A549 (cell line): ENCODE data around the gene PARVB. TPM values are rescaled to one million over a fixed set of nuclear protein-coding genes. Genes with fewer than 3 reads are reported as not detected.

Experiments used
- ATAC-seq, 2 experiments: fragments of 200-7000 bp in 1 of 2; fragments of >200 bp in 1 of 2; cut with Nextera tagmentation in 1 of 2; cut with Tn5 transposase in 1 of 2; 3 replicates each; pipeline versions ENCODE4 v1.8.0 to v1.9.1; 2018 to 2020; ENCODE audit warnings: mild to moderate bottlenecking in 1 of 2, moderate library complexity in 1 of 2
- CTCF ChIA-PET: fragments of 300-600 bp; sonication (Branson Sonifier 250); formaldehyde crosslinking; extraction: SDS; loops from one replicate; lab custom pipeline; 2021; ENCODE audit warnings: antibody characterized with exemption, inconsistent platforms; lab: Yijun Ruan, JAX
- POLR2A ChIA-PET: fragments of 350-600 bp; formaldehyde crosslinking; extraction: SDS; loops from one replicate; lab custom pipeline; 2021; ENCODE audit warnings: antibody characterized with exemption, inconsistent platforms; lab: Yijun Ruan, JAX
- DNase-seq, 2 experiments: peaks; one replicate each; pipeline versions ENCODE4 v3.0.0 to v3.0.0-alpha.2; 2011 to 2016; ENCODE audit warnings: low read depth in 1 of 2, low spot score in 1 of 2
- FAIRE-seq: peaks from 2 replicates; lab custom pipeline; 2011; peaks lifted over from hg19 to GRCh38; lab: Jason Lieb, UNC
- H3K27ac ChIP-seq, 2 experiments: fragments of >200 bp; sonication (Bioruptor Twin); formaldehyde crosslinking; 3 replicates each; pipeline ENCODE4 v1.5.1; 2016 to 2017
- H3K4me1 ChIP-seq: fragments of >200 bp; sonication (Bioruptor Twin); formaldehyde crosslinking; 3 replicates; pipeline ENCODE4 v1.6.1; 2016
- H3K4me2 ChIP-seq: fragments of >200 bp; sonication (Bioruptor Twin); formaldehyde crosslinking; 3 replicates; pipeline ENCODE4 v1.6.1; 2016
- H3K4me3 ChIP-seq: fragments of >200 bp; sonication (Bioruptor Twin); formaldehyde crosslinking; 3 replicates; pipeline ENCODE4 v1.5.1; 2016
- H3K9me3 ChIP-seq: fragments of >200 bp; sonication (Bioruptor Twin); formaldehyde crosslinking; 3 replicates; pipeline ENCODE4 v1.6.1; 2016
- BHLHE40 ChIP-seq: IDR thresholded peaks from 2 replicates; pipeline ENCODE4 v1.6.1; 2012; ENCODE audit warnings: low read depth, low read length, inconsistent platforms
- CBX2 ChIP-seq: fragments of 200-600 bp; sonication (generic); IDR thresholded peaks from 2 replicates; pipeline ENCODE4 v1.6.1; 2016; ENCODE audit warnings: low read depth, mild to moderate bottlenecking, borderline replicate concordance
- CBX8 ChIP-seq: fragments of 200-600 bp; sonication (generic); IDR thresholded peaks from 2 replicates; pipeline ENCODE4 v1.6.1; 2016
- CEBPB ChIP-seq, 2 experiments: fragments of >200 bp in 1 of 2; sonication (Bioruptor Twin) in 1 of 2; formaldehyde crosslinking in 1 of 2; IDR thresholded peaks; 2 replicates each; pipeline ENCODE4 v1.6.1; 2012 to 2016
- CHD4 ChIP-seq: fragments of 200-600 bp; sonication (generic); IDR thresholded peaks from 2 replicates; pipeline ENCODE4 v1.6.1; 2016; ENCODE audit warnings: antibody characterized with exemption, mild to moderate bottlenecking, borderline replicate concordance
- EHMT2 ChIP-seq: fragments of 200-600 bp; sonication (generic); IDR thresholded peaks from 2 replicates; pipeline ENCODE4 v1.6.1; 2016; ENCODE audit warnings: antibody characterized with exemption, low read depth, mild to moderate bottlenecking, moderate library complexity
- HDAC2 ChIP-seq: fragments of 200-600 bp; sonication (generic); IDR thresholded peaks from 2 replicates; pipeline ENCODE4 v1.6.1; 2016
- HOXA7 ChIP-seq: fragments of 250-450 bp; sonication (Bioruptor Pico); IDR thresholded peaks from 2 replicates; pipeline ENCODE4 v1.5.0; 2020; ENCODE audit warnings: mild to moderate bottlenecking, moderate library complexity
- HOXB13 ChIP-seq: fragments of 250-450 bp; sonication (Bioruptor Pico); IDR thresholded peaks from 2 replicates; pipeline ENCODE4 v1.5.0; 2020; ENCODE audit warnings: low read depth, mild to moderate bottlenecking, moderate library complexity
- HOXB5 ChIP-seq: fragments of 250-450 bp; sonication (Bioruptor Pico); IDR thresholded peaks from 2 replicates; pipeline ENCODE4 v1.5.0; 2020; ENCODE audit warnings: mild to moderate bottlenecking, moderate library complexity
- JUN ChIP-seq, 2 experiments: fragments of >200 bp; sonication (Bioruptor Twin); formaldehyde crosslinking; IDR thresholded peaks; 2 replicates in 1 of 2; 3 replicates in 1 of 2; pipeline ENCODE4 v1.6.1; 2016 to 2017
- KDM5A ChIP-seq: fragments of 200-600 bp; sonication (generic); IDR thresholded peaks from 2 replicates; pipeline ENCODE4 v1.6.1; 2016; ENCODE audit warnings: antibody characterized with exemption, mild to moderate bottlenecking
- MAZ ChIP-seq: fragments of 150-350 bp; IDR thresholded peaks from 2 replicates; pipeline ENCODE4 v1.6.1; 2014; ENCODE audit warnings: antibody characterized with exemption, low read depth, low read length, borderline replicate concordance
- MYC ChIP-seq: IDR thresholded peaks from 2 replicates; pipeline ENCODE4 v1.6.1; 2012; ENCODE audit warnings: mild to moderate bottlenecking, inconsistent platforms, low read length, improper control_type of control experiment, borderline replicate concordance
- NFE2L2 ChIP-seq: fragments of 150-350 bp; conservative IDR thresholded peaks from 2 replicates; pipeline ENCODE4 v1.6.1; 2014; ENCODE audit warnings: low read length
- PHF8 ChIP-seq: fragments of 200-600 bp; sonication (generic); IDR thresholded peaks from 2 replicates; pipeline ENCODE4 v1.6.1; 2016; ENCODE audit warnings: low read depth, mild to moderate bottlenecking, antibody characterized with exemption, moderate library complexity, borderline replicate concordance
- POLR2AphosphoS2 ChIP-seq: conservative IDR thresholded peaks from 2 replicates; pipeline ENCODE4 v1.6.1; 2012; ENCODE audit warnings: low read length, improper control_type of control experiment, inconsistent platforms
- RNF2 ChIP-seq: fragments of 200-600 bp; sonication (generic); IDR thresholded peaks from 2 replicates; pipeline ENCODE4 v1.6.1; 2016; ENCODE audit warnings: low read depth, mild to moderate bottlenecking, antibody characterized with exemption, moderate library complexity, borderline replicate concordance
- SMC3 ChIP-seq: fragments of >200 bp; sonication (Bioruptor Twin); formaldehyde crosslinking; IDR thresholded peaks from 3 replicates; pipeline ENCODE4 v1.6.1; 2018; ENCODE audit warnings: inconsistent platforms
- SREBF2 ChIP-seq: fragments of 450-650 bp; IDR thresholded peaks from 2 replicates; pipeline ENCODE4 v1.6.1; 2014; ENCODE audit warnings: mild to moderate bottlenecking, moderate library complexity
- TFCP2L1 ChIP-seq: fragments of 250-450 bp; sonication (Bioruptor Pico); IDR thresholded peaks from 2 replicates; pipeline ENCODE4 v1.5.0; 2021; ENCODE audit warnings: mild to moderate bottlenecking
- ZC3H11A ChIP-seq: fragments of 450-650 bp; IDR thresholded peaks from 2 replicates; pipeline ENCODE4 v1.6.1; 2014; ENCODE audit warnings: antibody characterized with exemption, mild to moderate bottlenecking
- ZFP36 ChIP-seq: fragments of 450-650 bp; IDR thresholded peaks from 2 replicates; pipeline ENCODE4 v1.6.1; 2014; ENCODE audit warnings: borderline replicate concordance; ENCODE audit not compliant: partially characterized antibody
- ZNF302 ChIP-seq: fragments of 250-450 bp; sonication (Bioruptor Pico); IDR thresholded peaks from 2 replicates; pipeline ENCODE4 v1.9.0; 2021; ENCODE audit warnings: inconsistent platforms, mild to moderate bottlenecking, moderate library complexity
- ZSCAN20 ChIP-seq: fragments of 250-450 bp; sonication (Bioruptor Pico); IDR thresholded peaks from 2 replicates; pipeline ENCODE4 v1.8.0; 2022; ENCODE audit warnings: mild to moderate bottlenecking, moderate library complexity
- WGBS: methylation state at CpG from one replicate; pipeline ENCODE4 v1.1.6; 2017; ENCODE audit errors: missing lambda C conversion rate; 5-methylcytosine and 5-hydroxymethylcytosine counted together
- polyA plus RNA-seq, 4 experiments: library from polyadenylated mRNA; depleted of rRNA in 3 of 4; stranded (reverse); fragments of >200 nt; fragmentation: RNase III in 1 of 4; extraction: RNeasy Plus Mini Kit Qiagen cat#74134 plus additional on column Dnase treatment in 1 of 4; gene quantifications; 2 replicates in 3 of 4; 3 replicates in 1 of 4; pipeline ENCODE4 v1.2.3, GENCODE V29; 2011 to 2017
- TF ChIP-seq, protein P1 (sequence below): fragments of >200 bp; sonication (Bioruptor Twin); formaldehyde crosslinking; IDR thresholded peaks from 2 replicates; pipeline ENCODE4 v1.6.1; 2016
- TF ChIP-seq, protein P2 (sequence below): fragments of >200 bp; sonication (Bioruptor Twin); formaldehyde crosslinking; IDR thresholded peaks from 3 replicates; pipeline ENCODE4 v1.6.1; 2016

The PARVB gene
- polyA plus RNA-seq, 2 of the 4 experiments (the other 2 are of a cell fraction), result 28.3 to 33.5 TPM

DNA sequence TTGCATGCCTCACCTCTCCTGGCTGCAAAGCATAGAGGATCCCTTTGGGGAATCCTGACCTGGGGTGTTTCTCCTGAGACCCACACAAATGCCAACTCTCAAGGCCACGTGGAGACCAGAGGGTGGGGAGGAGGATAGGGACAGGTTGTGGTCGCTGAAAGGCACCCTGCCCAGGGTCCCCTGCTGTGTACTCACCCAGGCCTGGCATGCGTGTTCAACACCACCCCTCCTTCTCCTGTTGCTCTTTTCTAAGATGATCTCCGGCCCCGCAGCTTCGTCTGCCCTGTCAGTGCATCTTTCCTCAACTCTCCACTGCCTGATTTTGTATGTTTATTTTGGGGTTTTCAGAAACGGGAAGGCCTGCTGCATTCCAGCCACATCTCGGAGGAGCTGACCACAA is 112.0 kb downstream of the PARVB start:
- H3K4me3 ChIP-seq, result no peak overlapping the region
- H3K4me2 ChIP-seq, result no peak overlapping the region
- no peak overlapping the region for H3K27ac ChIP-seq
- TF ChIP-seq MAZ (no peak), HOXA7 (no peak), ZNF302 (no peak), RNF2 (no peak), TFCP2L1 (CRISPR knock-in tag) (no peak), HOXB5 (no peak), HDAC2 (no peak), BHLHE40 (no peak), SMC3 (no peak), CBX2 (no peak), PHF8 (no peak)
- no peak for ATAC-seq
- CTCF ChIA-PET, result no interaction called here
- no peaks in the 10 kb centered on the region for H3K4me1 ChIP-seq
- no peak for DNase-seq
- no peak for FAIRE-seq
- 89% methylated on average over 8 of the region's 8 CpGs for WGBS
- peaks cover 12% of the 10 kb centered on the region; the same call in 2 of the 3 replicates for H3K9me3 ChIP-seq
- POLR2A ChIA-PET, result no interaction called here

DNA sequence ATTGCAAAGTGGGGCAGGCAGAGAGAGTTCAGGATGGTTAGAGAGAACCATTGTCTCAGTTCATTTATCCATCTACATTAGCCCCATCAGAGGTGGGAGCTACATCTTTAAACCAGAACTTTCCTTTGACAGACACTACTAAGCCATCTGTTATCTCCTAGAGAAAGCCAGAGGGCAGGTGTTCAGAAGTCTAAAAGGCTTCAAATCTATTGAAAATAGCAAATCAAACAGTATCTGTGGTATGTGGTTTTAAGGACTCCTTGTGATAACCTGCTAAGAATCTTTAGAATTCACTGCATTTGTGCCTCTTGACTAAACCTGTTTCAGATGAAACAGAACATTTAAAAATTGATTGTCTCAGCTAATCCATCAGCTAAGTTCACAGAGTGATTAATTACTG is 112.7 kb downstream of the PARVB start:
- POLR2A ChIA-PET, result no interaction called here

DNA sequence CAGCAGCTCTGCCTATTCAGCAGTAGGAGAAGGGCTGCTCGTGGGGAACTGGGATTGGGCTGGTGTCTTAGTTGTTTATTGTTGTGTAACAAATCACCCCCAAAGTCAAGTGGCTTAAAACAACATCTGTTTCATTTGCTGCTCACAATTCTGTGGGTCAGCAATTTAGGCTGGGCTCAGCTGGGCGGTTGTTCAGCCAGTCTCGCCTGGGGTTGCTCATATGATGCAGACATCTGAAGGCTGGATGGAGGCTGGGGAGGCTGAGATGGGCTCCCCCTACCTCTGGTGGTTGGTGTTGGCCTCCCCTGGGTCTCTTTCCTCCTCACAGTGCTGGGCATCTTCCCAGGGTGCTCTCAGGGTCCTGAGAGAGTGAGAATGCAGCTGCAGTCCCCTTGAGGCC is 113.3 kb downstream of the PARVB start:
- WGBS, result 92% methylated on average over 3 of the region's 3 CpGs
- POLR2A ChIA-PET, result no interaction called here
- peaks cover 12% of the 10 kb centered on the region; the same call in 2 of the 3 replicates for H3K9me3 ChIP-seq
- ATAC-seq (no peak), FAIRE-seq (no peak), DNase-seq (no peak)
- CTCF ChIA-PET, result interaction anchor here (0.5 kb wide), 1 partner anchor 185 kb away, joined by 3 read pairs; no protein-coding TSS in a partner anchor
- TF ChIP-seq CHD4 (no peak), SREBF2 (no peak), CEBPB (IDR thresholded peaks at IDR 0.05) (no peak)
- no peak overlapping the region for H3K27ac ChIP-seq
- H3K4me3 ChIP-seq, result no peak overlapping the region
- H3K4me2 ChIP-seq, result no peak overlapping the region
- H3K4me1 ChIP-seq, result no peaks in the 10 kb centered on the region

More for the DNA sequence above, 112.7 kb downstream of the PARVB start:
- Histone ChIP-seq H3K9me3 (peaks cover 12% of the 10 kb centered on the region; the same call in 2 of the 3 replicates), H3K4me3 (no peak overlapping the region), H3K27ac (no peak overlapping the region), H3K4me2 (no peak overlapping the region), H3K4me1 (no peaks in the 10 kb centered on the region)
- FAIRE-seq (no peak), DNase-seq (no peak), ATAC-seq (no peak)
- CTCF ChIA-PET, result no interaction called here
- no peak for TF ChIP-seq ZFP36

DNA sequence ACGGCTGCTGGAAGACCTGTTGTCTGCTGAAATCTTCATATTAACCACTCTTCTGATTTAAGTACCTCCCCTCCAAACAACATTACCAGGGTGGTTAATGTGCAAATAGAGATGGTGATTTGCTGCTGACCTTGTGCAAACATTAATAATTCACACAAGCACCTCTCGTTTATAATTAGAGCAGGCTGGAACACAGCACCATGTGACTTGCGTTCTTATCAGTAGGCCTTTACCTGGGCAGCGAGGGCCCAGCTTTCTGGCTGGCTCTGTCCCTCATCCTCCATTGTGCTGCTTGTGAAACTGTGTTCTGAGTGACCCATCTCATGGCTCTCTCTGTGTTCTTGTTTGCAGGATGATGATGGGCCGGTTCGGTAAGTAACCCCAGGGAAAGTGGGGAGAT is 115.7 kb downstream of the PARVB start:
- POLR2A ChIA-PET, result no interaction called here
- FAIRE-seq, result no peak
- H3K4me2 ChIP-seq, result no peak overlapping the region
- no peak overlapping the region for H3K27ac ChIP-seq
- 93% methylated on average over 6 of the region's 6 CpGs for WGBS
- DNase-seq, result no peak
- H3K9me3 ChIP-seq, result peaks cover 12% of the 10 kb centered on the region; the same call in 2 of the 3 replicates
- no peak for TF ChIP-seq CBX8
- TF ChIP-seq EHMT2, result no peak
- TF ChIP-seq POLR2AphosphoS2, result no peak
- TF ChIP-seq KDM5A, result no peak
- TF ChIP-seq, protein P1, sequence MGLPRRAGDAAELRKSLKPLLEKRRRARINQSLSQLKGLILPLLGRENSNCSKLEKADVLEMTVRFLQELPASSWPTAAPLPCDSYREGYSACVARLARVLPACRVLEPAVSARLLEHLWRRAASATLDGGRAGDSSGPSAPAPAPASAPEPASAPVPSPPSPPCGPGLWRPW, result no peak
- no peak for TF ChIP-seq HOXB13 (CRISPR knock-in tag)
- no peak for TF ChIP-seq JUN (IDR thresholded peaks at IDR 0.05)
- TF ChIP-seq, protein P2, sequence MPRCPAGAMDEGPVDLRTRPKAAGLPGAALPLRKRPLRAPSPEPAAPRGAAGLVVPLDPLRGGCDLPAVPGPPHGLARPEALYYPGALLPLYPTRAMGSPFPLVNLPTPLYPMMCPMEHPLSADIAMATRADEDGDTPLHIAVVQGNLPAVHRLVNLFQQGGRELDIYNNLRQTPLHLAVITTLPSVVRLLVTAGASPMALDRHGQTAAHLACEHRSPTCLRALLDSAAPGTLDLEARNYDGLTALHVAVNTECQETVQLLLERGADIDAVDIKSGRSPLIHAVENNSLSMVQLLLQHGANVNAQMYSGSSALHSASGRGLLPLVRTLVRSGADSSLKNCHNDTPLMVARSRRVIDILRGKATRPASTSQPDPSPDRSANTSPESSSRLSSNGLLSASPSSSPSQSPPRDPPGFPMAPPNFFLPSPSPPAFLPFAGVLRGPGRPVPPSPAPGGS, result no peak
- TF ChIP-seq ZC3H11A, result no peak
- no peak for TF ChIP-seq MYC
- no peak for TF ChIP-seq ZSCAN20 (CRISPR knock-in tag)
- TF ChIP-seq NFE2L2, result no peak
- TF ChIP-seq RNF2, result no peak
- H3K4me3 ChIP-seq, result no peak overlapping the region
- ATAC-seq, result no peak
- no peaks in the 10 kb centered on the region for H3K4me1 ChIP-seq
- CTCF ChIA-PET, result no interaction called here
